WTC11 (cell line): ENCODE results near the gene PHTF2. TPM values are rescaled to one million over a fixed set of nuclear protein-coding genes. Genes with fewer than 3 reads are reported as not detected.

ENCODE experiments used
- ATAC-seq: fragments of 200-7000 bp; cut with Tn5 transposase; 2 replicates; pipeline ENCODE4 v1.10.0; 2021; ENCODE audit warnings: mild to moderate bottlenecking, moderate library complexity
- CTCF ChIA-PET: fragments of 300-600 bp; sonication (Branson Sonifier 250); formaldehyde crosslinking; loops from one replicate; lab custom pipeline; 2021; ENCODE audit warnings: antibody characterized with exemption; lab: Charles Lee
- POLR2A ChIA-PET: fragments of 350-600 bp; sonication (Branson Sonifier 250); formaldehyde crosslinking; loops from one replicate; lab custom pipeline; 2021; ENCODE audit warnings: antibody characterized with exemption; lab: Charles Lee
- DNase-seq: peaks from one replicate; pipeline ENCODE4 v3.0.0; 2021; ENCODE audit warnings: low spot score
- H3K27ac Mint-ChIP-seq: 2 replicates; pipeline ENCODE4 v1.8.0; 2021; ENCODE audit warnings: mixed read lengths
- H3K27me3 Mint-ChIP-seq: 2 replicates; pipeline ENCODE4 v1.8.0; 2021; ENCODE audit warnings: low read depth, mild to moderate bottlenecking, moderate library complexity, mixed read lengths
- H3K36me3 Mint-ChIP-seq: 2 replicates; pipeline ENCODE4 v1.8.0; 2021; ENCODE audit warnings: mixed read lengths
- H3K4me1 Mint-ChIP-seq: 2 replicates; pipeline ENCODE4 v1.8.0; 2022; ENCODE audit warnings: mixed read lengths
- H3K4me3 Mint-ChIP-seq: 2 replicates; pipeline ENCODE4 v1.8.0; 2021; ENCODE audit warnings: mild to moderate bottlenecking, moderate library complexity, mixed read lengths
- H3K9me3 Mint-ChIP-seq: 2 replicates; pipeline ENCODE4 v1.8.0; 2021; ENCODE audit warnings: mixed read lengths
- ATF1 ChIP-seq: sonication (generic); formaldehyde crosslinking; IDR thresholded peaks from 2 replicates; pipeline ENCODE4 v1.8.1; 2023; ENCODE audit warnings: mild to moderate bottlenecking, moderate library complexity, missing genetic modification reagents
- CBFB ChIP-seq: sonication (generic); formaldehyde crosslinking; IDR thresholded peaks from 2 replicates; pipeline ENCODE4 v1.8.1; 2022; ENCODE audit warnings: mild to moderate bottlenecking, low read depth, missing genetic modification reagents
- CREB1 ChIP-seq: sonication (generic); formaldehyde crosslinking; IDR thresholded peaks from 2 replicates; pipeline ENCODE4 v1.8.0; 2023; ENCODE audit warnings: mild to moderate bottlenecking, missing genetic modification reagents
- FOXK1 ChIP-seq: sonication (generic); formaldehyde crosslinking; IDR thresholded peaks from 2 replicates; pipeline ENCODE4 v1.8.0; 2022; ENCODE audit warnings: mild to moderate bottlenecking, moderate library complexity, missing genetic modification reagents
- JAZF1 ChIP-seq: fragments of 250-450 bp; sonication (Bioruptor Pico); IDR thresholded peaks from 2 replicates; pipeline ENCODE4 v1.9.0; 2021; ENCODE audit warnings: moderate library complexity, mild to moderate bottlenecking, inconsistent platforms
- NR2C2 ChIP-seq: sonication (generic); formaldehyde crosslinking; IDR thresholded peaks from 2 replicates; pipeline ENCODE4 v1.8.0; 2022; ENCODE audit warnings: mild to moderate bottlenecking, missing genetic modification reagents
- RORB ChIP-seq: fragments of 250-450 bp; sonication (Bioruptor Pico); IDR thresholded peaks from 2 replicates; pipeline ENCODE4 v1.9.0; 2021; ENCODE audit warnings: mild to moderate bottlenecking
- TEAD1 ChIP-seq: sonication (generic); formaldehyde crosslinking; IDR thresholded peaks from 2 replicates; pipeline ENCODE4 v1.8.0; 2022; ENCODE audit warnings: mild to moderate bottlenecking, missing genetic modification reagents
- TP53 ChIP-seq: sonication (generic); formaldehyde crosslinking; IDR thresholded peaks from 2 replicates; pipeline ENCODE4 v1.8.1; 2023; ENCODE audit warnings: mild to moderate bottlenecking, missing genetic modification reagents
- ZNF232 ChIP-seq: sonication (generic); formaldehyde crosslinking; IDR thresholded peaks from 2 replicates; pipeline ENCODE4 v1.8.0; 2022; ENCODE audit warnings: mild to moderate bottlenecking, missing genetic modification reagents
- total RNA-seq: library from RNA; stranded (reverse); gene quantifications from 3 replicates; pipeline ENCODE4 v1.2.3, GENCODE V29; 2021
- TF ChIP-seq, protein P1 (sequence below): sonication (generic); formaldehyde crosslinking; IDR thresholded peaks from 2 replicates; pipeline ENCODE4 v1.8.0; 2023; ENCODE audit warnings: missing genetic modification reagents
- TF ChIP-seq, protein P2 (sequence below): fragments of 250-450 bp; sonication (Bioruptor Pico); IDR thresholded peaks from 2 replicates; pipeline ENCODE4 v1.9.0; 2021; ENCODE audit warnings: moderate library complexity, mild to moderate bottlenecking, inconsistent platforms, borderline replicate concordance
- TF ChIP-seq, protein P3 (sequence below): sonication (generic); formaldehyde crosslinking; conservative IDR thresholded peaks from 2 replicates; pipeline ENCODE4 v1.8.1; 2022; ENCODE audit warnings: mild to moderate bottlenecking, missing genetic modification reagents
- TF ChIP-seq, protein P4 (sequence below): sonication (generic); formaldehyde crosslinking; IDR thresholded peaks from 2 replicates; pipeline ENCODE4 v1.8.0; 2022; ENCODE audit warnings: missing genetic modification reagents
- TF ChIP-seq, protein P5 (sequence below): fragments of 200-600 bp; IDR thresholded peaks from 2 replicates; pipeline ENCODE4 v1.8.0; 2022; ENCODE audit warnings: antibody characterized with exemption
- TF ChIP-seq, protein P6 (sequence below): sonication (generic); formaldehyde crosslinking; IDR thresholded peaks from 2 replicates; pipeline ENCODE4 v1.8.1; 2023; ENCODE audit warnings: mild to moderate bottlenecking, moderate library complexity, missing genetic modification reagents
- TF ChIP-seq, protein P7 (sequence below): sonication (generic); formaldehyde crosslinking; IDR thresholded peaks from 2 replicates; pipeline ENCODE4 v1.8.0; 2023; ENCODE audit warnings: missing genetic modification reagents, mild to moderate bottlenecking, borderline replicate concordance

The PHTF2 gene
- total RNA-seq, 1 experiment from 2014 or later = 17.9 TPM

DNA sequence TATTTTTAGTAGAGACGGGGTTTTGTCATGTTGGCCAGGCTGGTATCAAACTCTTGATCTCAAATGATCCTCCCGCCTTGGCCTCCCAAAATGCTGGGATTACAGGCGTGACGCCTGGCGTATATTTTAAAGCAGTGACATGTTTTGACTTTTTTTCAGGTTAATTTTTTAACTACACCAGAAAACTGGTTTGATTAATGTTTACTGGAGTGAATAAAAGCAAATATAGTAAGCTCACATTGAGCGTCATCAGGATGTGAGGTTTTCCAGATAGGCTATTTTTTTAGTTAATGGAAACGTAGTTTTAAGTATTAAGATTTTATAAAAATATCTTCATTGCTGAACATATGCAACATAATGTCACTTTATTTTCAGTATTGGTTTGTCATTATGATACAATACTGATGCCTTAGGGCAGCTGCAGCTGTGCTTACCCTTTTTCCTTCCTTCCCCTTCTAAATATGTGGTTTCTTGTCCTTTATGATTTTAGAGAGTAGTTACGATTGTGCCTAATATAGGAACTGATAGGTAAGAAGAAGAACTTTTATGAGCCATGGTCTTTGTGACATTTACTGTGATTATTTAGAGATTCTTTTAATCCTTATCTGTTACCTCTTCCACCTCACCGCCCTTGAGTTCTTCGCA is 37.6 kb upstream of the PHTF2 start:
- DNase-seq (no peak), ATAC-seq (no peak)
- Mint-ChIP-seq H3K4me3 (no peak overlapping the region), H3K9me3 (no peaks in the 10 kb centered on the region), H3K36me3 (no peaks in the 10 kb centered on the region), H3K27ac (no peak overlapping the region), H3K27me3 (no peaks in the 10 kb centered on the region), H3K4me1 (peaks cover 6% of the 10 kb centered on the region)
- ChIA-PET CTCF (interaction anchor here (1.8 kb wide), 1 partner anchor 109 kb away, joined by 8 read pairs; no protein-coding TSS in a partner anchor), POLR2A (interaction anchor here (0.6 kb wide), 1 partner anchor 1490 kb away, joined by 4 read pairs; no protein-coding TSS in a partner anchor)
- TF ChIP-seq NR2C2 (CRISPR knock-in tag) = no peak
- TF ChIP-seq TEAD1 (CRISPR knock-in tag) = no peak
- TF ChIP-seq TP53 (CRISPR knock-in tag) = no peak
- TF ChIP-seq RORB (CRISPR knock-in tag) = no peak
- TF ChIP-seq ZNF232 = no peak
- TF ChIP-seq, protein P1, sequence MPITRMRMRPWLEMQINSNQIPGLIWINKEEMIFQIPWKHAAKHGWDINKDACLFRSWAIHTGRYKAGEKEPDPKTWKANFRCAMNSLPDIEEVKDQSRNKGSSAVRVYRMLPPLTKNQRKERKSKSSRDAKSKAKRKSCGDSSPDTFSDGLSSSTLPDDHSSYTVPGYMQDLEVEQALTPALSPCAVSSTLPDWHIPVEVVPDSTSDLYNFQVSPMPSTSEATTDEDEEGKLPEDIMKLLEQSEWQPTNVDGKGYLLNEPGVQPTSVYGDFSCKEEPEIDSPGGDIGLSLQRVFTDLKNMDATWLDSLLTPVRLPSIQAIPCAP (CRISPR knock-in tag) = no peak
- TF ChIP-seq, protein P2, sequence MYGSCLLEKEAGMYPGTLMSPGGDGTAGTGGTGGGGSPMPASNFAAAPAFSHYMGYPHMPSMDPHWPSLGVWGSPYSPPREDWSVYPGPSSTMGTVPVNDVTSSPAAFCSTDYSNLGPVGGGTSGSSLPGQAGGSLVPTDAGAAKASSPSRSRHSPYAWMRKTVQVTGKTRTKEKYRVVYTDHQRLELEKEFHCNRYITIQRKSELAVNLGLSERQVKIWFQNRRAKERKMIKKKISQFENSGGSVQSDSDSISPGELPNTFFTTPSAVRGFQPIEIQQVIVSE (CRISPR knock-in tag) = no peak
- TF ChIP-seq ATF1 (CRISPR knock-in tag) = no peak
- TF ChIP-seq, protein P3, sequence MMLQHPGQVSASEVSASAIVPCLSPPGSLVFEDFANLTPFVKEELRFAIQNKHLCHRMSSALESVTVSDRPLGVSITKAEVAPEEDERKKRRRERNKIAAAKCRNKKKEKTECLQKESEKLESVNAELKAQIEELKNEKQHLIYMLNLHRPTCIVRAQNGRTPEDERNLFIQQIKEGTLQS (CRISPR knock-in tag) = no peak
- TF ChIP-seq, protein P4, sequence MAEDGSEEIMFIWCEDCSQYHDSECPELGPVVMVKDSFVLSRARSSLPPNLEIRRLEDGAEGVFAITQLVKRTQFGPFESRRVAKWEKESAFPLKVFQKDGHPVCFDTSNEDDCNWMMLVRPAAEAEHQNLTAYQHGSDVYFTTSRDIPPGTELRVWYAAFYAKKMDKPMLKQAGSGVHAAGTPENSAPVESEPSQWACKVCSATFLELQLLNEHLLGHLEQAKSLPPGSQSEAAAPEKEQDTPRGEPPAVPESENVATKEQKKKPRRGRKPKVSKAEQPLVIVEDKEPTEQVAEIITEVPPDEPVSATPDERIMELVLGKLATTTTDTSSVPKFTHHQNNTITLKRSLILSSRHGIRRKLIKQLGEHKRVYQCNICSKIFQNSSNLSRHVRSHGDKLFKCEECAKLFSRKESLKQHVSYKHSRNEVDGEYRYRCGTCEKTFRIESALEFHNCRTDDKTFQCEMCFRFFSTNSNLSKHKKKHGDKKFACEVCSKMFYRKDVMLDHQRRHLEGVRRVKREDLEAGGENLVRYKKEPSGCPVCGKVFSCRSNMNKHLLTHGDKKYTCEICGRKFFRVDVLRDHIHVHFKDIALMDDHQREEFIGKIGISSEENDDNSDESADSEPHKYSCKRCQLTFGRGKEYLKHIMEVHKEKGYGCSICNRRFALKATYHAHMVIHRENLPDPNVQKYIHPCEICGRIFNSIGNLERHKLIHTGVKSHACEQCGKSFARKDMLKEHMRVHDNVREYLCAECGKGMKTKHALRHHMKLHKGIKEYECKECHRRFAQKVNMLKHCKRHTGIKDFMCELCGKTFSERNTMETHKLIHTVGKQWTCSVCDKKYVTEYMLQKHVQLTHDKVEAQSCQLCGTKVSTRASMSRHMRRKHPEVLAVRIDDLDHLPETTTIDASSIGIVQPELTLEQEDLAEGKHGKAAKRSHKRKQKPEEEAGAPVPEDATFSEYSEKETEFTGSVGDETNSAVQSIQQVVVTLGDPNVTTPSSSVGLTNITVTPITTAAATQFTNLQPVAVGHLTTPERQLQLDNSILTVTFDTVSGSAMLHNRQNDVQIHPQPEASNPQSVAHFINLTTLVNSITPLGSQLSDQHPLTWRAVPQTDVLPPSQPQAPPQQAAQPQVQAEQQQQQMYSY = no peak
- no peak for TF ChIP-seq FOXK1 (CRISPR knock-in tag)

DNA sequence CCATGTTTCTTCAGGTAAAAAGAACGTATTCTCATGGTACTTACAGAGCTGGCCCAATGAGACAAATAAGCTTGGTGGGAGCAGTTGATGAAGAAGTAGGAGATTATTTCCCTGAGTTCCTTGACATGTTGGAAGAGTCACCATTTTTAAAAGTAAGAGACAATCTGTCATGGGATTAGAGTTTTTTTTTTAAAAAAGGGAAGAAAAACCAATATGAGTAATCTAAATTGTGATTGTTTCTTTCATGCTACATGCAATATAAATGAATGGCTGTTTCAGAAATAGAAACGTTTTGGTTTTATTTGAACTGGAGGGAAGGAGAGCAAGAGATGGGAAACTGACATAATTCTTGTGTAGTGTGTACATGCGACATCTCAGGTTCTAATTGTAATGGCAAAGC is 33.1 kb upstream of the PHTF2 start:
- 0 out of 2 replicates have a peak overlapping the region, but pooled peaks have one; percentile 15 for H3K27ac Mint-ChIP-seq
- H3K36me3 Mint-ChIP-seq = peaks cover 6% of the 10 kb centered on the region
- ChIA-PET POLR2A (no interaction called here), CTCF (no interaction called here)
- DNase-seq = no peak
- ATAC-seq = no peak
- H3K4me3 Mint-ChIP-seq = no peak overlapping the region
- no peaks in the 10 kb centered on the region for H3K27me3 Mint-ChIP-seq
- H3K4me1 Mint-ChIP-seq = peaks cover 16% of the 10 kb centered on the region
- H3K9me3 Mint-ChIP-seq = no peaks in the 10 kb centered on the region
- TF ChIP-seq, protein P5, sequence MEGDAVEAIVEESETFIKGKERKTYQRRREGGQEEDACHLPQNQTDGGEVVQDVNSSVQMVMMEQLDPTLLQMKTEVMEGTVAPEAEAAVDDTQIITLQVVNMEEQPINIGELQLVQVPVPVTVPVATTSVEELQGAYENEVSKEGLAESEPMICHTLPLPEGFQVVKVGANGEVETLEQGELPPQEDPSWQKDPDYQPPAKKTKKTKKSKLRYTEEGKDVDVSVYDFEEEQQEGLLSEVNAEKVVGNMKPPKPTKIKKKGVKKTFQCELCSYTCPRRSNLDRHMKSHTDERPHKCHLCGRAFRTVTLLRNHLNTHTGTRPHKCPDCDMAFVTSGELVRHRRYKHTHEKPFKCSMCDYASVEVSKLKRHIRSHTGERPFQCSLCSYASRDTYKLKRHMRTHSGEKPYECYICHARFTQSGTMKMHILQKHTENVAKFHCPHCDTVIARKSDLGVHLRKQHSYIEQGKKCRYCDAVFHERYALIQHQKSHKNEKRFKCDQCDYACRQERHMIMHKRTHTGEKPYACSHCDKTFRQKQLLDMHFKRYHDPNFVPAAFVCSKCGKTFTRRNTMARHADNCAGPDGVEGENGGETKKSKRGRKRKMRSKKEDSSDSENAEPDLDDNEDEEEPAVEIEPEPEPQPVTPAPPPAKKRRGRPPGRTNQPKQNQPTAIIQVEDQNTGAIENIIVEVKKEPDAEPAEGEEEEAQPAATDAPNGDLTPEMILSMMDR = no peak
- TF ChIP-seq, protein P3 (CRISPR knock-in tag) = no peak
- TF ChIP-seq, protein P6, sequence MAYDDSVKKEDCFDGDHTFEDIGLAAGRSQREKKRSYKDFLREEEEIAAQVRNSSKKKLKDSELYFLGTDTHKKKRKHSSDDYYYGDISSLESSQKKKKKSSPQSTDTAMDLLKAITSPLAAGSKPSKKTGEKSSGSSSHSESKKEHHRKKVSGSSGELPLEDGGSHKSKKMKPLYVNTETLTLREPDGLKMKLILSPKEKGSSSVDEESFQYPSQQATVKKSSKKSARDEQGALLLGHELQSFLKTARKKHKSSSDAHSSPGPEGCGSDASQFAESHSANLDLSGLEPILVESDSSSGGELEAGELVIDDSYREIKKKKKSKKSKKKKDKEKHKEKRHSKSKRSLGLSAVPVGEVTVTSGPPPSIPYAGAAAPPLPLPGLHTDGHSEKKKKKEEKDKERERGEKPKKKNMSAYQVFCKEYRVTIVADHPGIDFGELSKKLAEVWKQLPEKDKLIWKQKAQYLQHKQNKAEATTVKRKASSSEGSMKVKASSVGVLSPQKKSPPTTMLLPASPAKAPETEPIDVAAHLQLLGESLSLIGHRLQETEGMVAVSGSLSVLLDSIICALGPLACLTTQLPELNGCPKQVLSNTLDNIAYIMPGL (CRISPR knock-in tag) = no peak
- TF ChIP-seq CBFB (no peak), ZNF232 (no peak), NR2C2 (CRISPR knock-in tag) (no peak), JAZF1 (CRISPR knock-in tag) (no peak), CREB1 (no peak)
- TF ChIP-seq, protein P2 (CRISPR knock-in tag) = no peak
- TF ChIP-seq, protein P7, sequence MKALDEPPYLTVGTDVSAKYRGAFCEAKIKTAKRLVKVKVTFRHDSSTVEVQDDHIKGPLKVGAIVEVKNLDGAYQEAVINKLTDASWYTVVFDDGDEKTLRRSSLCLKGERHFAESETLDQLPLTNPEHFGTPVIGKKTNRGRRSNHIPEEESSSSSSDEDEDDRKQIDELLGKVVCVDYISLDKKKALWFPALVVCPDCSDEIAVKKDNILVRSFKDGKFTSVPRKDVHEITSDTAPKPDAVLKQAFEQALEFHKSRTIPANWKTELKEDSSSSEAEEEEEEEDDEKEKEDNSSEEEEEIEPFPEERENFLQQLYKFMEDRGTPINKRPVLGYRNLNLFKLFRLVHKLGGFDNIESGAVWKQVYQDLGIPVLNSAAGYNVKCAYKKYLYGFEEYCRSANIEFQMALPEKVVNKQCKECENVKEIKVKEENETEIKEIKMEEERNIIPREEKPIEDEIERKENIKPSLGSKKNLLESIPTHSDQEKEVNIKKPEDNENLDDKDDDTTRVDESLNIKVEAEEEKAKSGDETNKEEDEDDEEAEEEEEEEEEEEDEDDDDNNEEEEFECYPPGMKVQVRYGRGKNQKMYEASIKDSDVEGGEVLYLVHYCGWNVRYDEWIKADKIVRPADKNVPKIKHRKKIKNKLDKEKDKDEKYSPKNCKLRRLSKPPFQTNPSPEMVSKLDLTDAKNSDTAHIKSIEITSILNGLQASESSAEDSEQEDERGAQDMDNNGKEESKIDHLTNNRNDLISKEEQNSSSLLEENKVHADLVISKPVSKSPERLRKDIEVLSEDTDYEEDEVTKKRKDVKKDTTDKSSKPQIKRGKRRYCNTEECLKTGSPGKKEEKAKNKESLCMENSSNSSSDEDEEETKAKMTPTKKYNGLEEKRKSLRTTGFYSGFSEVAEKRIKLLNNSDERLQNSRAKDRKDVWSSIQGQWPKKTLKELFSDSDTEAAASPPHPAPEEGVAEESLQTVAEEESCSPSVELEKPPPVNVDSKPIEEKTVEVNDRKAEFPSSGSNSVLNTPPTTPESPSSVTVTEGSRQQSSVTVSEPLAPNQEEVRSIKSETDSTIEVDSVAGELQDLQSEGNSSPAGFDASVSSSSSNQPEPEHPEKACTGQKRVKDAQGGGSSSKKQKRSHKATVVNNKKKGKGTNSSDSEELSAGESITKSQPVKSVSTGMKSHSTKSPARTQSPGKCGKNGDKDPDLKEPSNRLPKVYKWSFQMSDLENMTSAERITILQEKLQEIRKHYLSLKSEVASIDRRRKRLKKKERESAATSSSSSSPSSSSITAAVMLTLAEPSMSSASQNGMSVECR = no peak
